Neural progenitor cell (in vitro differentiated cells): ENCODE data around the gene KIAA0753. TPM values are rescaled to one million over a fixed set of nuclear protein-coding genes. Genes with fewer than 3 reads are reported as not detected.

ENCODE experiments used
- DNase-seq: peaks from one replicate; pipeline ENCODE4 v3.0.0-alpha.2; 2016; ENCODE audit warnings: low spot score
- H2AFZ ChIP-seq: fragments of 200-600 bp; sonication (generic); replicated peaks from 2 replicates; pipeline ENCODE4 v1.6.1; 2016; ENCODE audit warnings: antibody characterized with exemption
- H3F3A ChIP-seq: fragments of 200-600 bp; sonication (generic); 2 replicates; pipeline ENCODE4 v1.6.1; 2016; ENCODE audit warnings: antibody characterized with exemption, low read depth
- H3K27ac ChIP-seq: fragments of 200-600 bp; sonication (generic); 2 replicates; pipeline ENCODE4 v1.5.1; 2016; ENCODE audit warnings: mild to moderate bottlenecking
- H3K27me3 ChIP-seq: fragments of 200-600 bp; sonication (generic); 2 replicates; pipeline ENCODE4 v1.6.1; 2016; ENCODE audit warnings: mild to moderate bottlenecking, moderate library complexity
- H3K36me3 ChIP-seq: fragments of 200-600 bp; sonication (generic); 2 replicates; pipeline ENCODE4 v1.5.1; 2016
- H3K4me1 ChIP-seq: fragments of 200-600 bp; sonication (generic); 2 replicates; pipeline ENCODE4 v1.6.1; 2016; ENCODE audit warnings: mixed run types
- H3K4me2 ChIP-seq: fragments of 200-600 bp; sonication (generic); 2 replicates; pipeline ENCODE4 v1.6.1; 2016
- H3K4me3 ChIP-seq: fragments of 200-600 bp; sonication (generic); 2 replicates; pipeline ENCODE4 v1.5.1; 2016
- H3K79me2 ChIP-seq: fragments of 200-600 bp; sonication (generic); 2 replicates; pipeline ENCODE4 v1.6.1; 2016; ENCODE audit warnings: low read depth
- H3K9ac ChIP-seq: fragments of 200-600 bp; sonication (generic); 2 replicates; pipeline ENCODE4 v1.6.1; 2016
- H3K9me3 ChIP-seq: fragments of 200-600 bp; sonication (generic); 2 replicates; pipeline ENCODE4 v1.5.1; 2016; ENCODE audit warnings: low read depth
- H4K20me1 ChIP-seq: fragments of 200-600 bp; sonication (generic); 2 replicates; pipeline ENCODE4 v1.6.1; 2016; ENCODE audit warnings: low read depth
- H3K27ac Mint-ChIP-seq: 3 replicates; pipeline ENCODE4 v1.8.0; 2021; ENCODE audit warnings: mixed read lengths
- H3K27me3 Mint-ChIP-seq: 2 replicates; pipeline ENCODE4 v1.8.0; 2022; ENCODE audit warnings: low read depth, mild to moderate bottlenecking, inconsistent platforms, moderate library complexity, mixed read lengths; ENCODE audit not compliant: insufficient read depth
- H3K36me3 Mint-ChIP-seq: 3 replicates; pipeline ENCODE4 v1.8.0; 2021; ENCODE audit warnings: mixed read lengths
- H3K4me1 Mint-ChIP-seq: 3 replicates; pipeline ENCODE4 v1.8.0; 2021; ENCODE audit warnings: mixed read lengths
- H3K4me3 Mint-ChIP-seq: 3 replicates; pipeline ENCODE4 v1.8.0; 2021; ENCODE audit warnings: mild to moderate bottlenecking, moderate library complexity, mixed read lengths
- H3K9me3 Mint-ChIP-seq: 3 replicates; pipeline ENCODE4 v1.8.0; 2020; ENCODE audit warnings: mixed read lengths
- CTCF ChIP-seq: fragments of 200-600 bp; sonication (generic); IDR thresholded peaks from 2 replicates; pipeline ENCODE4 v1.5.1; 2017; ENCODE audit warnings: antibody characterized with exemption, mild to moderate bottlenecking
- EZH2 ChIP-seq: fragments of 200-600 bp; sonication (generic); IDR thresholded peaks from 2 replicates; pipeline ENCODE4 v1.6.1; 2017; ENCODE audit warnings: antibody characterized with exemption, mild to moderate bottlenecking, moderate library complexity
- EZH2phosphoT487 ChIP-seq: fragments of 200-600 bp; sonication (generic); IDR thresholded peaks from 2 replicates; pipeline ENCODE4 v1.6.1; 2017; ENCODE audit warnings: antibody characterized with exemption
- microRNA-seq: library from miRNA; unstranded; fragments of <30 nt; microRNA quantifications from one replicate; pipeline ENCODE4, GENCODE V29; 2016
- small RNA-seq: library from RNA; depleted of rRNA; stranded (forward); fragments of <200 nt; gene quantifications from one replicate; pipeline ENCODE3, GENCODE V24; 2015
- total RNA-seq: library from RNA; depleted of rRNA; stranded (reverse); fragments of >200 nt; gene quantifications from 2 replicates; pipeline ENCODE4 v1.2.3, GENCODE V29; 2015; ENCODE audit warnings: low replicate concordance

The KIAA0753 gene
- total RNA-seq, 1 donor from 2014 or later = 24.1 TPM

- H3K9me3 ChIP-seq = no peaks in the 10 kb centered on the region
- H3K27me3 ChIP-seq = no peaks in the 10 kb centered on the region
- no peak for DNase-seq
- H3K79me2 ChIP-seq = no peaks in the 10 kb centered on the region
- TF ChIP-seq EZH2phosphoT487 = no peak
- TF ChIP-seq CTCF = no peak
- TF ChIP-seq EZH2 = no peak
- Mint-ChIP-seq H3K36me3 (no peaks in the 10 kb centered on the region), H3K4me3 (no peak overlapping the region), H3K27me3 (peaks cover 2% of the 10 kb centered on the region), H3K27ac (no peak overlapping the region), H3K4me1 (peaks cover 2% of the 10 kb centered on the region), H3K9me3 (no peaks in the 10 kb centered on the region)
- no peak overlapping the region for H3K27ac ChIP-seq
- no peak overlapping the region for H3K9ac ChIP-seq
- H4K20me1 ChIP-seq = no peaks in the 10 kb centered on the region
- no peaks in the 10 kb centered on the region for H3F3A ChIP-seq
- H3K4me1 ChIP-seq = peaks cover 6% of the 10 kb centered on the region
- no peak overlapping the region for H3K4me2 ChIP-seq
- H3K4me3 ChIP-seq = no peak overlapping the region
- H3K36me3 ChIP-seq = no peaks in the 10 kb centered on the region
- no peak overlapping the region for H2AFZ ChIP-seq
Observed at GRCh38 chr17:6531575-6531974, 108.9 kb downstream of the KIAA0753 start.

- no peak overlapping the region for H3K27ac Mint-ChIP-seq
- no peaks in the 10 kb centered on the region for H3K27me3 ChIP-seq
- no peak overlapping the region for H3K4me2 ChIP-seq
- no peaks in the 10 kb centered on the region for H3K36me3 Mint-ChIP-seq
- no peak overlapping the region for H2AFZ ChIP-seq
- H3K4me1 Mint-ChIP-seq = peaks cover 2% of the 10 kb centered on the region
- no peak overlapping the region for H3K4me3 Mint-ChIP-seq
- no peak overlapping the region for H3K9ac ChIP-seq
- H3K79me2 ChIP-seq = no peaks in the 10 kb centered on the region
- no peak for TF ChIP-seq EZH2phosphoT487
- no peak overlapping the region for H3K4me3 ChIP-seq
- no peaks in the 10 kb centered on the region for H3K9me3 Mint-ChIP-seq
- H3K4me1 ChIP-seq = peaks cover 6% of the 10 kb centered on the region
- no peak overlapping the region for H3K27ac ChIP-seq
- no peaks in the 10 kb centered on the region for H4K20me1 ChIP-seq
- H3K36me3 ChIP-seq = no peaks in the 10 kb centered on the region
- H3F3A ChIP-seq = no peaks in the 10 kb centered on the region
- no peaks in the 10 kb centered on the region for H3K9me3 ChIP-seq
- DNase-seq = no peak
- peaks cover 2% of the 10 kb centered on the region for H3K27me3 Mint-ChIP-seq
Observed at GRCh38 chr17:6530324-6530920, 110.1 kb downstream of the KIAA0753 start.

GRCh38 chr17:6528557-6528956 lies 112.0 kb downstream of the KIAA0753 start:
- no peak for DNase-seq
- Histone ChIP-seq H4K20me1 (no peaks in the 10 kb centered on the region), H3K27me3 (no peaks in the 10 kb centered on the region), H2AFZ (no peak overlapping the region), H3F3A (no peaks in the 10 kb centered on the region), H3K27ac (no peak overlapping the region), H3K79me2 (no peaks in the 10 kb centered on the region), H3K9ac (no peak overlapping the region), H3K4me3 (no peak overlapping the region), H3K4me2 (no peak overlapping the region), H3K9me3 (no peaks in the 10 kb centered on the region), H3K36me3 (no peaks in the 10 kb centered on the region), H3K4me1 (peaks cover 6% of the 10 kb centered on the region)
- Mint-ChIP-seq H3K27me3 (no peaks in the 10 kb centered on the region), H3K27ac (no peak overlapping the region), H3K4me3 (no peak overlapping the region), H3K36me3 (no peaks in the 10 kb centered on the region), H3K9me3 (no peaks in the 10 kb centered on the region), H3K4me1 (peaks cover 2% of the 10 kb centered on the region)
- TF ChIP-seq EZH2phosphoT487 = no peak
- TF ChIP-seq EZH2 = no peak
- no peak for TF ChIP-seq CTCF

Small RNA genes lying within 50 kb of the gene (microRNA-seq; reads per million reads assigned to microRNA genes)
- gene MIR4520-1 = not detected
- gene MIR4520-2 = not detected

Small RNA genes lying within 50 kb of the gene (small RNA-seq; reads per million reads assigned to genes)
- gene MIR4520-1 (not detected), gene RNA5SP435 (not detected)

Other genes starting within 250 kb of the KIAA0753 start
- 0.37 and 2.3 TPM in 2 replicates for gene AIPL1, start 205.6 kb downstream of the KIAA0753 start, total RNA-seq
- 71.3 and 151 TPM in 2 replicates for gene PIMREG, start 196.3 kb downstream of the KIAA0753 start, total RNA-seq
- 2.8 and 5.0 TPM in 2 replicates for gene PITPNM3, start 84.2 kb downstream of the KIAA0753 start, total RNA-seq
- gene TXNDC17, start 349 bp upstream of the KIAA0753 start, total RNA-seq = 175 and 214 TPM in 2 replicates
- gene MED31, start 10.9 kb upstream of the KIAA0753 start, total RNA-seq = 7.3 and 35.7 TPM in 2 replicates
- gene C17orf100, start 11.1 kb upstream of the KIAA0753 start, total RNA-seq = 3.8 and 3.9 TPM in 2 replicates
- gene SLC13A5, start 72.7 kb upstream of the KIAA0753 start, total RNA-seq = 0.31 TPM in 1 of 2 replicates, not detected in the other
- not detected in 2 replicates for gene XAF1, start 115.3 kb upstream of the KIAA0753 start, total RNA-seq
- gene FBXO39, start 135.5 kb upstream of the KIAA0753 start, total RNA-seq = not detected in 2 replicates
- not detected in 2 replicates for gene TEKT1, start 191.0 kb upstream of the KIAA0753 start, total RNA-seq